Measurements from ENCODE around the gene FKBP2.
A peak's percentile ranks its signal among the peaks of the same experiment; 100 is the strongest.

Gene FKBP2

DNA sequence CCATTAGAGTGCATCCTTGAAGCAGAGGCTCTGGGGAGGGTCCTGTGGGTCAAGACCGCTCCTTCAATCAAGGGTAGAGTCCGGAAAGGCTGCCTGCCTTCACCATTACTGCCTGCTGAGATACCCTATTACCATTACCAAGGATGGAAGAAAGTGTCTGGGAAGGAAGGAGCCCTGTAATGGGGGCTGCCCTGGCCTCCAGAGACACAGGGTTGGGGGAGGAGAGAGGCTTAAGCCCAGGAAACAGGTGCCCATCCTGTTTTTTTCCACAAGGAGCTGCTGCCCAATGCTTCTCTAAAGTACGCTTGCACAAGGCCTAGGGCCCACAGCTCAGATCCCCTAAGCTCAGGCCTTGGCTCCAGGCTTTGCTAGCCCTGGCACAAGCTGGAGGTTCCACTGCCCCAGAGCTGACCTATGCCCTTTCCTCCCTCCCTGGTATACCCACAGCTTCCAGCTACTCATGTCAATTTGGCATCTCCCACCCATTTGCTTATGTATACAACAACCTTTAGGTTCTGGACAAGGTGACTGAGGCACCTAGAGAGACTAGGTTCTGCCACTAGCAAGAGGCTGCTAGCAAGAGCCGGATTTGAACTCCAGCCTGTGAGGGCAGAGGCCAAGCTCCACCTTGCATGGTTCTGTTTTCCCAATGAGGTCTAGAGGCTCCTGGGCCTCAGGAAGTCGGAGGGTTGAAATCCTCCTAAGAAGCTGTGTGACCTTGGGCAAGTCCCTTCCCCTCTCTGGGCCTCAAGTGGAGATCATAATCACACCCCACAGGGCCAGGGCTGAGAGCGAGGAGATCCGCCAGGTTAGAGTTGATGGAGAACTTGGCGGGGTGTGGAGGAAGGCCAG, 8.9 kb downstream of the FKBP2 start:
- TF ChIP-seq, protein P1, sequence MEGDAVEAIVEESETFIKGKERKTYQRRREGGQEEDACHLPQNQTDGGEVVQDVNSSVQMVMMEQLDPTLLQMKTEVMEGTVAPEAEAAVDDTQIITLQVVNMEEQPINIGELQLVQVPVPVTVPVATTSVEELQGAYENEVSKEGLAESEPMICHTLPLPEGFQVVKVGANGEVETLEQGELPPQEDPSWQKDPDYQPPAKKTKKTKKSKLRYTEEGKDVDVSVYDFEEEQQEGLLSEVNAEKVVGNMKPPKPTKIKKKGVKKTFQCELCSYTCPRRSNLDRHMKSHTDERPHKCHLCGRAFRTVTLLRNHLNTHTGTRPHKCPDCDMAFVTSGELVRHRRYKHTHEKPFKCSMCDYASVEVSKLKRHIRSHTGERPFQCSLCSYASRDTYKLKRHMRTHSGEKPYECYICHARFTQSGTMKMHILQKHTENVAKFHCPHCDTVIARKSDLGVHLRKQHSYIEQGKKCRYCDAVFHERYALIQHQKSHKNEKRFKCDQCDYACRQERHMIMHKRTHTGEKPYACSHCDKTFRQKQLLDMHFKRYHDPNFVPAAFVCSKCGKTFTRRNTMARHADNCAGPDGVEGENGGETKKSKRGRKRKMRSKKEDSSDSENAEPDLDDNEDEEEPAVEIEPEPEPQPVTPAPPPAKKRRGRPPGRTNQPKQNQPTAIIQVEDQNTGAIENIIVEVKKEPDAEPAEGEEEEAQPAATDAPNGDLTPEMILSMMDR (IDR thresholded peaks at IDR 0.05), result no peak
- no peak for DNase-seq (ENCODE audit: low spot score)
- Histone ChIP-seq H3K4me3 (no peak overlapping the region), H3K27ac (no peak overlapping the region)

DNA sequence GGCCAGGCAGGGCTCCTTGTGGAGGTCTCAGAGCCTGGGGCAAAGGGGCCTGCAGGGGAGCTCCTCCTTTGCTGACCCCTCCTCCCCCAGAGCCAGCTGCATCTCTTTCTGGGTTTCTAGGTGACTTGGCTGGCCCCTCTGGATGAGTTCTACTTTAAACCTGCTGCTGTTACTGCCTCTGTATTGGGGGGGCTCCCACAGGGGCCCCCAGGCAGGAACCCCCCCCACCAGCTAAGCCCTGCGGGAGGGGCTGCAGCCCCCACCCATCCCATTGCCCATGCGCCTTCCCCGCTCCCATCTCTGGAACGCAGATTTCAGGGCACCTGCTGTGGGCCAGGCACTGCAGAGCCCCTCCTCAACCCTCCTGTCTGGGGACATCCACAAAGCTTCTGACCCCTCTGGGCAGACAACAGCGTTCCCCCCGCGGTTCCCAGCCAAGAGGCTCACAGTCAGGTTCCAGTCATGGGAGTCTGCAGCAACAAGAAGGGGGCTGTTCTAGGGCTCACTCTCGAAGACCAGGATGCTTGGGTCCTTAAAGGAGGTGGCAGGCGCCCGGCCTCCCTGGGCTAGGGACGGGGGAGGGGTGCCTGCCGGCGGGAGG, 9.6 kb downstream of the FKBP2 start:
- peak overlapping the region; percentile 83 for H3K4me3 ChIP-seq

DNA sequence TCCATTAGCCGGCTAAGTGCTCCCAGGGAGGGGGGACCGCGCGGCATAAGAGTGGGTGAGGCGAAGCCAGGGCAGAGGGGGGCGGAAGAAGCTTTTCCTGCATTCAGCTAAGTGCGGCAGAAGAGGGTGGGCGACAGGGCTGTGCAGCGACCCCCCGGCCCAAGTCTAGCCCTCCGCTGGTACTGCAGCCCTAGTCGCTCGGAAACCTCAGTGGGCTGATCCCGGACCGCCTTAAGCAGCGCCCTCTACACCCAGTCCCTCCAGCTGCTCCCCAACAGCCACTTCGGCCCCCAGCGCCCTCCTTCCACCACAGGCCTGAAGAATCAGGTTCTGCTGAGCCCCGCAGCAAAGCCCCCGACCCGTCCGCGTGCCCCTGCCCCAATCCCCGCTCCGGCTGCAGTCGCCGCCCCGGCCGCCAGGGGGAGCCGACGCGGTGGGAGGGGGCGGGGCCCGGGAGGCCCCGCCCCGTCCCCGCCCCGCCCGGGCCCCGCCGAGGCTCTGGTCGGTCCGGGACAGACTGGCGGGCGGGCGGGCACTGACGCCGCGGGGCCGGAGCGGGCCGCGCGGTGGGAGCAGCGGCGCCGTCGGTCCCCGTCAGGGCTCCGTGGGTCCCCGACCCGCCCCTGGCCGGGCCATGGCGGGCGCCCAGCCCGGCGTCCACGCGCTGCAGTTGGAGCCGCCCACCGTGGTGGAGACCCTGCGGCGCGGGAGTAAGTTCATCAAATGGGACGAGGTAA, 10.3 kb downstream of the FKBP2 start, which contains the start of gene PLCB3:
Gene PLCB3 (plus strand): TSS at position 515 of the 737 bp plus-strand sequence. CDS start 120 bp downstream, at position 635.
- TF ChIP-seq, protein P1 (IDR thresholded peaks at IDR 0.05), result peak; percentile 83
- peak within 1 kb of the TSS; percentile 67 to 80 for H3K27ac ChIP-seq
- no peak for DNase-seq (ENCODE audit: low spot score)
- H3K4me3 ChIP-seq, result peak within 1 kb of the TSS; percentile 83

More for the DNA sequence above, 9.6 kb downstream of the FKBP2 start:
- DNase-seq (ENCODE audit: low spot score), result no peak
- H3K27ac ChIP-seq, result peak overlapping the region; percentile 28 to 80
- TF ChIP-seq, protein P1 (IDR thresholded peaks at IDR 0.05), result no peak

DNA sequence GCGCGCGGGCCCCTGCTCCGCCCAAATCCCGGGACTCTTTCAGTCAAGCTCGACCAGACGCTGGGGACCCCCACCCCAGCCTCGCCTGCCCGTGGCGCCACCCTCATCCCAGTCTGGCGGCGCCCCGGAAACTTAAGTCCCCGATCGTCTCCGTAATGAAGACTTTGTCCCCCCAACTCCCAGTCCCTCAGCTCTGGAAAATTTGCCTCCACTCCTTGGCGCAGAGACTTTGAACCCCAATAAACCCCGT, 10.8 kb downstream of the FKBP2 start:
- no peak for DNase-seq (ENCODE audit: low spot score)
- H3K4me3 ChIP-seq, result peak overlapping the region; percentile 83
- H3K27ac ChIP-seq, result peak overlapping the region; percentile 67 to 80
- TF ChIP-seq, protein P1 (IDR thresholded peaks at IDR 0.05), result no peak

DNA sequence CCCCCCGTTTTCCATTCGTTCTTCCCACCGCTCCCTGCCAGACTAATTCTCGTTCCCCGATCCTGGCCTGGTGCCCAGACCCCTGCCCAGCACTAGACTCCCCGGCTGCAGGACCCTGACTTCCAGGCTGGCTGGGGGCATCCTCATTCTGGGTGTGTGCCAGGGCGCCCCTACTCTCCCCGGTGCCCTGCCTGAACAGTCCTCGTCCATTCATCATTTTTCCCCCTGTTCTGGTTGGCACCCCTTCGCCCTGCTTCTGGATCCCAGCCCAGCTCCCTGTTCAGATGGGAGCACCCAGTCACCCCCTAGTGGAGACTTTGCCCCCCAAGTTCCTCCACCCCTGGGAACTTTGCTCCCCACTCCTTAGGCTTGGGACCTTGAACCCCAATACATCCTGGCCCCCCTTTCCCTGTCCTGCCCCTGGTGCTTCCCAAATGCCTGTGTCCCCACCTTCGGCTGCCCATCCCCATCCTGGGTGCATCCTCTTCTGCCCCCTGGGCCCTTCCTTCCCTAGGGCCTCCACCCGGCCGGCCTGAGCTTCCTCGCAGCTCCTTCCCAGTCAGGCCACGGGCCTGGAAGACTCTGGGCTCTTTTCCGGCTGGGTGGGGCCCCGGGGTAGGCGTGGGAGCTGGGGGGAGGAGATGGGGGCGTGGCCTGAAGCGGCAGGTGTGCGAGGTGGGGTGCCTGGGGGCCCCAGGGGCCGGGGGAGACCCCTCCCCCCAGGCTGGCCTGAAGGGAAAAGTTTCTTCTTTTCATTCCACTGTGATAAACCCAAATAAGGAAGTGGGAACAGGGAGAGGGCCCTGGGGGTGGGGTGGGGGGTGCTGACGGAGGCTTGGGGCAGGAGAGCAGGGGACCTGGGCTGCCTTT, 11.3 kb downstream of the FKBP2 start:
- Histone ChIP-seq H3K27ac (peak overlapping the region; percentile 67 to 80), H3K4me3 (peak overlapping the region; percentile 83)
- TF ChIP-seq, protein P1 (IDR thresholded peaks at IDR 0.05), result no peak
- DNase-seq (ENCODE audit: low spot score), result no peak

DNA sequence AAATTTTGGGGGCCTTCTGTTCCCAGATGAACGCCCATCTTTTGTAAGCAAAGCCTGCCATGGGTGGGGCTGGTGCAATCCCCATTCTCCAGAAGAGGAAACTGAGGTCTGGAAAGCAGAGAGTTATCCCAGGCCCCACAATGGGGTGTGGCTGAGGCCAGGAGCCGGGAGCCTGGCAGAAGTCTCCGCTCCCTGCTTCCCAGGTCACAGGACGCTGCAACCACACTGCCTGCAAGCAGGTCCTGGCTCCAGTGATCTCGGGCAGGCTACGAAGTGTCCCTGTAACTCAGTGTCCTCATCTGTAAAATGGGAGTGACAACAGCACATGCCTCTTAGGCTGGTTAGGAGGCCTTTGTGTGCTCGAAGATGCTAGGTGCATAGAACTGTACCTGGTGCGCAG, 12.1 kb downstream of the FKBP2 start:
- DNase-seq (ENCODE audit: low spot score), result no peak
- Histone ChIP-seq H3K4me3 (peak overlapping the region; percentile 83), H3K27ac (peak overlapping the region; percentile 67 to 80)
- TF ChIP-seq, protein P1 (IDR thresholded peaks at IDR 0.05), result no peak

All from coronary artery (tissue), 2 donors.